KOPT-K1 (cell line): ENCODE measurements around the gene LAMA1.
"Not testable (repeated sequence)": the region's sequence is repeated elsewhere in the genome, so short reads cannot be mapped to it uniquely, and the experiment has no call there.

Experiments
- H3K27ac ChIP-seq: fragments of 200-600 bp; sonication (generic); 2 replicates; pipeline ENCODE4 v1.5.1; 2016; ENCODE audit warnings: antibody characterized with exemption, mild to moderate bottlenecking, low read depth, low read length; ENCODE audit not compliant: poor library complexity, severe bottlenecking
- H3K36me3 ChIP-seq: fragments of 200-600 bp; sonication (generic); 2 replicates; pipeline ENCODE4 v1.5.1; 2017; ENCODE audit warnings: antibody characterized with exemption, mild to moderate bottlenecking, low read length, moderate library complexity; ENCODE audit not compliant: insufficient read depth
- H3K9me3 ChIP-seq: fragments of 200-600 bp; sonication (generic); 2 replicates; pipeline ENCODE4 v1.5.1; 2017; ENCODE audit warnings: antibody characterized with exemption, low read length, mild to moderate bottlenecking; ENCODE audit not compliant: insufficient read depth, poor library complexity, severe bottlenecking

The LAMA1 gene

DNA sequence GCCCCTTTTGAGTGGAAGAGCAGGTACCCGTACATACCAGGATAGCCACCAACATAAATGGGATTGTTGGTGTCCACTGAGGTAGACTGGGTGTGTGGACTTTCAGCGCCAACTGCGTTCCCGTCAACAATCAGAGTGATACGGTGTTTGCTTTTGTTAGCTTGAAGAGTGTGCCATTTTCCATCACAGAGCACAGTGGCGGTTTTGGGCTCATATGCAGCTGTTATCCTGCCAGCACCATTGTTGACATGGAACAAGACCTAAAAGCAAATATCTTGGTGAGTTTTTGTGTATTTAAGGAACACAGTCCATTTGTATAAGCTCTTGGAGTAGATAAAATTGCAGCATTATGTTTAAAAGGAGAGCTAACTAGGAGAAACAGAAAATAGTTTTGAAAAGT is 174.5 kb downstream of the LAMA1 start:
- H3K36me3 ChIP-seq: no peaks in the 10 kb centered on the region
- H3K9me3 ChIP-seq: no peaks in the 10 kb centered on the region
- H3K27ac ChIP-seq: no peak overlapping the region

DNA sequence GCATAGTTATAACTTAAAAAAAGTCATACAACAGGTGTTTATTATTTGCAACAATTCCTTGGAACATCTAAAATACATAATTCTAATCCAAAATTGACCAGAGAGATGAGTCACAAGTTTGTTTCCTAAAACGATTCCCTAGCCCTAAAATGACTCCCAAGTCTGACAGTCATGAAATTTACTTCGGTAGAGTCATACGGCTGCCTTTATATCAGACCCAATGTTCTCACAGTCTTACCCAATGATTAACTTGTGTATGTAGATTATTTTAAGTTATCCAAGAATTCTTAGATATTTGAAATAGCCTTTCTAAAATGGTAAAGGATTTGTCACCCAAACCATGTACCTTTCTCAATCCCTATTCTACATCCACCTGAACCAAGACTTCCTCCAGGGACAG is 174.9 kb downstream of the LAMA1 start:
- H3K9me3 ChIP-seq: no peaks in the 10 kb centered on the region
- no peak overlapping the region for H3K27ac ChIP-seq
- no peaks in the 10 kb centered on the region for H3K36me3 ChIP-seq

DNA sequence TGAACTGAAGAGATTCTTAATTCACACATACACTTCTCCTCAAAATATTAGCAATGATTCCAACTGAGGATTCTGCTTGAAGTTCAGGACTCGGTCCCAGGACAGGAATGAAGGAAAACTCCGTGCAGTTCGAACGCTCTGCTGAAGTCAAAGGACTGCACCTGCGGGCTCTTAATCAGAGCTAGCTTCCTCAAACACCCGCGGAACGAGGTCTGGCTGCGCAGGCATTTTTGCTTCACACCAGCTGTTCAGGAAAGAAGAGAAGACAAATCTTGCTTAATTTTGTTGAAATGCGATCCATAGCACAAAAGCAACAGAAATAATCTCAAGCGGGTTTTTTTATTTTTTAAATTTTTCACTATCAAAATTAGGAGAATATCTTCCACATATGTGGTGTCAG is 175.6 kb downstream of the LAMA1 start:
- H3K9me3 ChIP-seq: no peaks in the 10 kb centered on the region
- no peaks in the 10 kb centered on the region for H3K36me3 ChIP-seq
- no peak overlapping the region for H3K27ac ChIP-seq

DNA sequence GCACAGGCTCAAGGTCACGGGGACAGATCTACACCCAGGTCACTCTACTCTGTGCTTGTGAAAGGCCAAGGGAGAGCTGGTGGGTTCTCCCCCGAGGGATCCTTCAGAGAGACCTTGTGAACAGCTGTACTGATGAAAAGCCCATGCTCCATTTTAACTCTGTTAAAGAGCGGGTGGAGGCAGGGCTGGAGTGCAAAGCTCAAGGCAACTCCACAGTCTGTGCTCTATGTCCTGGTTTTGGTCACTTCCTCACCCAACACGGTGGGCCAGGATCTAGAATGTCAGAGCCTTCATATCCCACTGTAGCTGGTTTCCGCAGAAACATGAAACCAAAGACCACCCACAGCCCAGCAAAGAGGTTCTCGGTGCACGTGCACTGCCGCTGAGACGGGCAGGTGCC is 177.1 kb downstream of the LAMA1 start:
- H3K27ac ChIP-seq: no peak overlapping the region
- H3K36me3 ChIP-seq: no peaks in the 10 kb centered on the region
- no peaks in the 10 kb centered on the region for H3K9me3 ChIP-seq

DNA sequence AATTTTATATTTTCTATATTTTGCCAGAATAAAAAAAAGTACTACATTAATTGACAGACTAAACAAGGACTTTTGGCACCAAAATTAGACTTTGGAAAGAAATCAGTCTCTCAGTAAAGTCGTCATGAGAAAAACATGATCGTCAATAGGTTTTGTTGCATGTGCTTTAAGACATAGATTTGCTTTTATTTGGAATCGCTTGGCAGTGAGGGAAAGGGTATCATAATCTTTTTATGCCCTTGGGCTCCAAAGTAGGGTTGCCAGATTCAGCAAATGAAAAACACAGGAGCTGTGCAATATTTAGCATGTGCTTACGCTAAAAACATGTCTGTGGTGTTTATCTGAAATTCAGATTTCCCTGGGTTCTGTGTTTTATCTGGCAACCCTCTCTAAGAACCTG is 177.6 kb downstream of the LAMA1 start:
- no peak overlapping the region for H3K27ac ChIP-seq
- H3K36me3 ChIP-seq: no peaks in the 10 kb centered on the region

DNA sequence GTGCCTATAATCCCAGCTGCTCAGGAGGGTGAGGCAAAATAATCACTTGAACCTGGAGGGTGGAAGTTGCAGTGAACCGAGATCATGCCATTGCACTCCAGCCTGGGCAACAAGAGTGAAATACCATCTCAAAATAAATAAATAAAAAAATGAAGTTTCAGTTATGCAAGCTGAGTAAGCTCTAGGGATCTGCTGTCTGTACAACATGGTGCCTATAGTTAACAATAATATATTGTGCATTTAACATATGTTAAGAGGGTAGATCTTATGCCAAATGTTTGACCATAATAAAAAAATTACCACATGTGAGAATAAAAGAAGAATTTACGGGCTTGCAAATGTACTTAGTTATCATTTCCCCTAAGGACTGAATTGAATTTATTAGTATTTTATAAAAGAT is 179.2 kb downstream of the LAMA1 start:
- not testable (repeated sequence) for H3K36me3 ChIP-seq, H3K27ac ChIP-seq, H3K9me3 ChIP-seq

More for the DNA sequence above, 177.6 kb downstream of the LAMA1 start:
- no peaks in the 10 kb centered on the region for H3K9me3 ChIP-seq

DNA sequence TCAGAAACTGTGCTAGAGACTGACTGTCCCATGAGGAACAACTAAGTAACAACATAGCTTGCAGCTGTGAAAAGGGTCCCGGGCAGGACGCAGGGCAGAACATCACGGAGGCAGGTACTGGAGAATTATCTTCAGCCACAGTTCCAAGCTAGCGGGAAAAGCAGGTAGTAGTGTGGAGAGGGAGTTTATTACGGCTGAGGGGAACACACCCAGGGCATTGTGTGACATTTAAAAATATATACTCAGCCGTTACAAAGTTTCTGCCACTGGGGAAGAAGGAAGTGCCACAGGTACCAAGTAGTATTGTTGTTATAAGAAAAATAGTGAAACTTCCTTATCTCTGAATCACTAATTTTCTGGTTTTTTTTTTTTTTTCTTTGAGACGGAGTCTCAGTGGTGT is 179.6 kb downstream of the LAMA1 start:
- H3K9me3 ChIP-seq: no peaks in the 10 kb centered on the region
- no peak overlapping the region for H3K27ac ChIP-seq
- no peaks in the 10 kb centered on the region for H3K36me3 ChIP-seq

DNA sequence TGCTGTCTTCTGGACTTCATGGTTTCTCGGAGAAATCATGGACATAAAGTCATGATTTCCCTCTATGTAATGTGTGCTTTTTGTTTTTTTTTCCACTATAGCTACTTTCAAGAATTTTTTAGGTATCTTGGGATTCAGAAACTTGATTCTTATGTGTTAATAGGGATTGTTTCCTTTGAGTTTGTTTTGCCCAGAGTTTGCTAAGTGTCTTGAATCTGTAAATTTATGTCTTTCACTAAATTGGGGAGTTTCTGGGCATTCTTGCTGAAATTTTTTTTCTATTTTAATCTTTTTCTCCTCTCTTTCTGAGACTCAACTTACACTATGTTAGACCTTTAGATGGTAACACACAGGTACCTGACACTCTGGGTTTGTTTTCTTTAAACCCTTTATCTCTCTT is 182.7 kb downstream of the LAMA1 start:
- Histone ChIP-seq H3K9me3 (no peaks in the 10 kb centered on the region), H3K36me3 (no peaks in the 10 kb centered on the region), H3K27ac (no peak overlapping the region)

DNA sequence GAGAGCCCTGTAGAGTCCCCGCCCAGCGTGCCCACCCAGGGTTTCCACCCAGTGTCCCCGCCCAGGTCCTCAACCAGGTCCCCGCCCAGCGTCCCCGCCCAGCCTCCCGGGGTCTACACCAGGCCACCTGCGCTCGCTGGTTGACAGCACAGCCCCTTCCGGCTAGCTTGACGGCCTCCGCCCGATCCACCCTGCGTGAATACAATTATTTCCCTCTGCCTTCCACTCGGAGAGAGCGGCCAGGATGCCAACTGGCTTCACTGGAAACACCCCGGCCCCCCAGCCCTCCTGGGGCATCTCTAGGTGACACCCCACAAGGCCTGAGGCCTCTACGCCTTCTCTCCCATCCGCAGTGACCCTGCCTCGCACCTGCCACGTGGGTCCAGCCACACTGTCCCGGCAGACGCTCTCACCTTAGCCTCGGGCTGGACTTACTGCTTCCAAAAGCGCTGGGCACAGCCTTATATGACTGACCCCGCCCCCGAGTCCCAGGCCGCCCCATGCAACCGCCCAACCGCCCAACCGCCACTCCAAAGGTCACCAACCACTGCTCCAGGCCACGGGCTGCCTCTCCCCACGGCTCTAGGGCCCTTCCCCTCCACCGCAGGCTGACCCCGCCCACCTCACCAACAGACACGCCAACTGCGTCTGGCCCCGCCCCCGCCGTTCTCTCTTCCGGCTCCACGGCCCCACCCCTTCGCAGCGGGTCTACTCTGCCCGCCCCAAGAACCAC is 188.1 kb downstream of the LAMA1 start:
- Histone ChIP-seq H3K9me3 (no peaks in the 10 kb centered on the region), H3K27ac (no peak overlapping the region), H3K36me3 (no peaks in the 10 kb centered on the region)

DNA sequence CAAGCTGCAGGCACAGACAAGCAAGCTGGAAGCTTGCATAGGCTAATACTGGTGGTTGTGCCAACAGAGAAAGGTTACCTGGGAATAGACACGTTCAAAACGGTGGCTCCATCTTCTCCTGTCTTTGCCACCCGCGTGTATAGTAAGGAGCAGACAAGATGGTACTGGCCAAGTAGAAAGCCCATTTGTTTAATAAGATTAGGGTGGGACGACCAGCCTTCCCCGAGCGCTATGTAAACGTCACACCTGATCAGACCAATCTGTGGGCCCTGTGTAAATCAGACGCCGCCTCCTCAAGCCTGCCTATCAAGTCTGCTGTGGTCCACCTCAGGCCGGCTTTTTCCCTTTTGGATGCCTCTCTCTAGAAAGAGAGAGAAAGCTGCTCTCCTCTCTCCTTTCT is 189.2 kb downstream of the LAMA1 start:
- Histone ChIP-seq H3K9me3 (no peaks in the 10 kb centered on the region), H3K36me3 (no peaks in the 10 kb centered on the region), H3K27ac (no peak overlapping the region)

DNA sequence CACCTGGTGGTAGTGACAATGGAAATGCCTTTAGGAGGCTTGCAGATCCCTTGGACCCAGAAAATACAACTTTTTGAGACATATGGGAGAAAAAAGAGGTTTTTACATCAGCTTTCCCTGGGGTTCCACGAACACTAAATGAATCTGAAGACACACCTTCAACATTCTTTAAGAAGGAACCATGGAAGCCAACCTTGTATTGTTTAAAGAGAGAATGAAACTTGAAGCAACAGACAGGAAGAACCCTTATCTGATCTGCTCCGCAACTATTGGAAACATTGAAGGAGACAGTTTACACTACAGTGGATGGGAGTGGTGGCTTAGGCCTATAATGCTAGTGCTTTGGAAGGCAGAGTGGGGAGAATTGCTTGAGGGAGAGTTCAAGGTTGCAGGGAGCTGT is 190.4 kb downstream of the LAMA1 start:
- H3K9me3 ChIP-seq: no peaks in the 10 kb centered on the region

DNA sequence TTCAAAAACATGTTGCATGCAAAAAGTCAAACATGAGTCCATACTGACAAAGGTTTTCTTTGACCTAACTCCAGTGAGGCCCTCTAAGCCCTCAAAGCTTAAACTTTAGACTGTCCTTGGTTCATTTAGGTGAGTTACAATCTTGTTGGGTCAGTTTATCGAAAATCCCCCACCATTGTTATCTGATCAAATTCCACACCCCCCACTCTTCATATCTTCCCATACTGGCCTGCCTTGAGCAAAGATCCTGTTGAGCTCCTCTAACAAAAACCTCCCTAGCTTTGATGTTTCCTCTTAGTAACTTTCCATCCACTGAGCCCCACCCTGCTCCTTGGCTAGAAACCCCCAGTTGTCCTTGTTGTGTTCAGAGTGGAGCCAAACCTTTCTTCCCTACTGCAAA is 194.4 kb downstream of the LAMA1 start:
- Histone ChIP-seq H3K36me3 (no peaks in the 10 kb centered on the region), H3K27ac (no peak overlapping the region), H3K9me3 (no peaks in the 10 kb centered on the region)

More for the DNA sequence above, 190.4 kb downstream of the LAMA1 start:
- Histone ChIP-seq H3K27ac (no peak overlapping the region), H3K36me3 (no peaks in the 10 kb centered on the region)

DNA sequence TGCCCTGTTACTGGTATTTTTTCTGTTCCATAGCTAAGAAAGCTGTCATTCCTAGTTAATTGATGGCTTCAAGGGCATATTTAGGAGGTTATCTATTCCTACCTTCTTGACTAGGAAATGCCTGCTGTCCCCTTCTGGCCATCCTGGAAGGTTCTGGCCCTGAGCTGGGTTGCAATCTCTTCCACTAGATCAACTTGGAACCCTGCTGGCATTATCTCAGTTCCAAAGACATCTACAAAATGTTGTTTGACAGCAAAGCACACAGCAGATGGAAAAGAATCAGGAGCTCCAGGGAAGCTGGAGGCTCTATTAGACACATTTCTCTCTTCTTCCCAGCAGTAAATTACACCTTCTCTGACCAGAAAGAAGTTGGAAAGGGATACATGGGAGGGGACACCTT is 196.0 kb downstream of the LAMA1 start:
- H3K36me3 ChIP-seq: no peaks in the 10 kb centered on the region
- H3K9me3 ChIP-seq: no peaks in the 10 kb centered on the region
- no peak overlapping the region for H3K27ac ChIP-seq

DNA sequence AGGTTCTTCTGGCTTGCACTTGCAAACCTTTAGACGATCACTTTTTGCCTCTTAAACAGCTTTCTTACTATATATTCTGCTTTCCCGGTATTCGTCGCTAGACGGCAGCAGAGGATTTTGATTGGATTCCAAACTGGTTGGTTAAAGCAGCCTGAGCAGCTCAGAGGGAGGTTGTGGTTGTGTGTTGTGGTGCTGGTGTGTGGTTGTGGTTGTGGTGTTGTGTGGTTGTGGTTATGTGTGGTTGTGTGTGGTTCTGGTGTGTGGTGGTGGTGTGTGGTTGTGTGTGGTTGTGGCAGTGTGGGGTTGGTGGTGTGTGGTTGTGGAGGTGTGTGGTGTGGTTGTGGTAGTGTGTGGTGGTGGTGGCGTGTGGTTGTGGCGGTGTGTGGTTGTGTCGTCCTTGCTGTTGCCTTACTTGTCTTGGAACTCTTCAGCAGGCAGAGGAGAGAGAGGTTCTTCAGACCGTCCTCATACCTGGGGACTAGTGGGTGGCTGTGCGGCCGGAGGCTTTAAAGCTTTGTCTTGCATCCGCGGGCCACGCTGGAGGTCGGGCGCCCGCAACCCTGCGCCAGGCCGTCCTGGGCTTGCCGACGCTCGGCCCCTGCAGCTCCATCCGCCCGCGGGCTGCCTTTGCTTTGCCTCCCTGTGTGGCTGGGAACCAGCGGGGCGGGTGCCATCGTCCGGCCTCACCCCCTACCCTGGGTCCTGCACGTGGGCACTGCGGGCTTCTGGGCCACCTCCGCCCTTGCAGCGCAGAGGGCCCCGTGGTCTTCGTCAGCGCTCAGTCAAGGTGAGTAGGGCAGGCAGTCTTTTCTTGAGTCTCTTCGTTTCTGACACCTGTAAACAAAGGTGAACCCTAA is 197.3 kb downstream of the LAMA1 start:
- Histone ChIP-seq H3K27ac (no peak overlapping the region), H3K9me3 (no peaks in the 10 kb centered on the region), H3K36me3 (no peaks in the 10 kb centered on the region)

DNA sequence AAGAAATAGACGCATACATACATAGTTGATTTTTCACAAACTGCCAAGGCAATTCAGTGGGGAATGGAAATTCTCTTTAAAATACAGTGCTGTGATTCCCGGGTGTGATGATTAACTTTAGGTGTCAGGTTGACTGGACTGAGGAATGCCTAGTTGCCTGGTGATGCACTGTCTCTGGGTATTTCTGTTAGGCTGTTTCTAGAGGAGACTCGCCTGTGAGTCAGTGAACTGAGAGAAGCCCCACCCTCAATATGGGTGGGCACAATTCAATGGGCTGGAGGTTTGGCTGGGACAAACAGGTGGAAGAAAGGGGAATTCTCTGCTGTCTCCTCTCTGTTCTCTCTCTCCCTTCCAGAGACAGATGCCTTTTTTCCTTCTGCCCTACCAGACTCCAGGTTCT is 200.5 kb downstream of the LAMA1 start:
- Histone ChIP-seq H3K27ac (no peak overlapping the region), H3K9me3 (no peaks in the 10 kb centered on the region), H3K36me3 (no peaks in the 10 kb centered on the region)
